HG03025 (cell line): ENCODE measurements around the gene XRCC5.

Experiments
- ATAC-seq: cut with Tn5 transposase; IDR thresholded peaks from one replicate; pipeline ENCODE4 v1.9.1; 2021; ENCODE audit warnings: mild to moderate bottlenecking, moderate library complexity; ENCODE audit not compliant: unreplicated experiment, low FRiP score

The XRCC5 gene

DNA sequence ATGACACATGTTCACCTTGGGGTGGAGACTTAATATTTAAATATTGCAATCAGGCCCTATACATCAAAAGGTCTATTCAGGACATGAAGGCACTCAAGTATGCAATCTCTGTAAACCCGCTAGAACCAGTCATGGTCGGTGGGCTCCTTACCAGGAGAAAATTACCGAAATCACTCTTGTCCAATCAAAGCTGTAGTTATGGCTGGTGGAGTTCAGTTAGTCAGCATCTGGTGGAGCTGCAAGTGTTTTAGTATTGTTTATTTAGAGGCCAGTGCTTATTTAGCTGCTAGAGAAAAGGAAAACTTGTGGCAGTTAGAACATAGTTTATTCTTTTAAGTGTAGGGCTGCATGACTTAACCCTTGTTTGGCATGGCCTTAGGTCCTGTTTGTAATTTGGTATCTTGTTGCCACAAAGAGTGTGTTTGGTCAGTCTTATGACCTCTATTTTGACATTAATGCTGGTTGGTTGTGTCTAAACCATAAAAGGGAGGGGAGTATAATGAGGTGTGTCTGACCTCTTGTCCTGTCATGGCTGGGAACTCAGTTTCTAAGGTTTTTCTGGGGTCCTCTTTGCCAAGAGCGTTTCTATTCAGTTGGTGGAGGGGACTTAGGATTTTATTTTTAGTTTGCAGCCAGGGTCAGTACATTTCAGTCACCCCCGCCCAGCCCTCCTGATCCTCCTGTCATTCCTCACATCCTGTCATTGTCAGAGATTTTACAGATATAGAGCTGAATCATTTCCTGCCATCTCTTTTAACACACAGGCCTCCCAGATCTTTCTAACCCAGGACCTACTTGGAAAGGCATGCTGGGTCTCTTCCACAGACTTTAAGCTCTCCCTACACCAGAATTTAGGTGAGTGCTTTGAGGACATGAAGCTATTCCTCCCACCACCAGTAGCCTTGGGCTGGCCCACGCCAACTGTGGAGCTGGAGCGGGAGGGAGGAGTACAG lies 108.1 kb downstream of the XRCC5 start:
- no peak for ATAC-seq

DNA sequence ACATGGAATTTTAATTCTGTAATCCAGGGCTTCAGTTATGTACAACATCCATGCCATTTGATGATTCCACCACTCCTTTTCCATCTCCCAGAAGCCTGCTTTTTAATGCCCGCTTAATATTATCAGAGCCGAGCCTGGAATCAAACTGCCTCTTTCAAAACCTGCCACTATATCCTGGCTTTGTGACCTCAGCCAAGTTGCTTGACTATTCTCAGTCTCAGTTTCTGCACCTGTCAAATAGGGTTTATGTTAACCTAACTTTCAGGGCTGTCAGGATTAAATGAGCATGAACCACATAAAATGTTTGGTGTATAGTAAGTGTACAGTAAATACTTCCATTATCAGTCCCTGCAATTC lies 108.7 kb downstream of the XRCC5 start:
- peak; percentile 51 for ATAC-seq

DNA sequence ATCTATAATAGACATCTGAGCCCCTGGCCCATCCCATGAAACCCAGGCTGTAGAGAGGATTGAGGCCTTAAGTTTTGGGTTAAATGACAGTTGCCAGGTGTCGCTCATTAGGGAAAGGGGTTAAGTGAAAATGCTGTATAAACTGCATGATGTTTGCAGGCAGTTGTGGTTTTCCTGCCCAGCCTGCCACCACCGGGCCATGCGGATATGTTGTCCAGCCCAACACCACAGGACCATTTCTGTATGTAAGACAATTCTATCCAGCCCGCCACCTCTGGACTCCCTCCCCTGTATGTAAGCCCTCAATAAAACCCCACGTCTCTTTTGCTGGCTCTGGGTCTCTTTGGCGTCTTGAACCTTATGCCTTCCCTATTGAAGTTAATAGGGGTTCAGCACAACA lies 110.7 kb downstream of the XRCC5 start:
- no peak for ATAC-seq

DNA sequence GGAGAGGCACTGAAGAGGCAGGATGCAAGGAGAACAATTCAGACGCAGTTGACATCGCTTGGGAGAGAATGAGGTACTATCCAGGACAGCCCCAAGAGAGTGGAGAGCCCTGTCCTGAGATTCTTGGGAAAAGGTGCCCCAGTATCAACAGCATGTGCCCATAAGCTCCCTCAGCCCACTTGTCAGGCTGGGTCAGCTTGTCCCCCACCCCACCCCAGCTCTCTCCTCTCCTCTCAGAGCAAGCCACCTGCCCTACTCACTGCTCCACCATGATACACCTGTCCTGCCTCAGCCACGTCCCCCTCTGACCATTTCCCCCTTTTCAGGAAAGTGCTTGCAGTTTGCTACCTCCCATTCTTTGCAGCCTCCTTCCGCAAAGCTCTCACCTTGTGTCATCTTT lies 111.8 kb downstream of the XRCC5 start:
- no peak for ATAC-seq

DNA sequence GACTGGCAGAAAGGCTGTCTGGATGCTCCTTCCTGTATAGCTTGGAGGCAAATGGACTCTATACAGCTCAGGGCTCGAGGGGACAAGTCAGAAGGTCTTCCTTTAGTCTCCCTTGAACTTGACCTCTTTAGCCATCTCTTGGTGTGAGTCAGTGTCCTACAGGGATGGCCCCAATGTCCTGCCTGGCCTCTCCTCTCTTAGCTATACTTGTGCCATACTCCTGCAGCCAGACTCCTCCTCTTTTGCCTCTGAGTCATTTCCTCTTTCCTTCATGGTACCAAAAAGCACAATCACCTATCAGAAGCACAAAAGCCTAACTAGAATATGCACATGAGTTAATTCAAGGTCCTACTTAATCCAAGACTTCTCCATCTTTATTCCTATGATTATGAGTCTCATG lies 112.7 kb downstream of the XRCC5 start:
- no peak for ATAC-seq

DNA sequence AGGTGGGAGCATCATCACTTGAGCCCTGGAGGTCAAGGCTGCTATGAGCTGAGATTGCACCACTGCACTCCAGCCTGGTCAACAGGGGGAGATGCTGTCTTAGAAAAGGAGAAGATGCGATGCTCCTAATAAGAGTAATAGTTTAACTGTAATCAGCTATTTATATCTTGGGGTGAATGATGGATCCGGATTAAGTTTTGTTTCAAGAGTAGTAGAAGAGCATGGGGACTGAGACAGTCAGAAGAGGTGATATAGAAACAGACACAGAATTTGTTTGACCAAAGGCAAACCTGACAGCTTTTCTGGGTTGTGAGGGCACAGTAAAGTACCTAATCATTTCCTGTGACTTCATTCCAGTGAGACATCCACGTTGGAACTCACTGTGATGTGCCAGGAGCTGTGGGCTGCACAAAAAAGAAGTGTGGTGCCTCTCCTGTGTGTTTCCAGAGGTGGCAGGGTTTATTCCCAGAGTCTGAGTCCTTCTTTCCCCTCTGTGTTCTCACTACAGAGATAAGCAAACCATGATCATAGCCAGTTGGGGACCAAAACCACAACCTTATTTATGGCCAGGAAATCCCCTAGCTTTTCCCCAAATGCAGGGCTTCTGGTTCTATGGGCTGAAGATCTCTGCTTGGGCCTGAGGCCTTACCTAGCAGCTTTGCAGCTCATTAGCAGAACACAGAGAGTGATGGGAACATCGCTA lies 113.7 kb downstream of the XRCC5 start:
- ATAC-seq, result no peak

DNA sequence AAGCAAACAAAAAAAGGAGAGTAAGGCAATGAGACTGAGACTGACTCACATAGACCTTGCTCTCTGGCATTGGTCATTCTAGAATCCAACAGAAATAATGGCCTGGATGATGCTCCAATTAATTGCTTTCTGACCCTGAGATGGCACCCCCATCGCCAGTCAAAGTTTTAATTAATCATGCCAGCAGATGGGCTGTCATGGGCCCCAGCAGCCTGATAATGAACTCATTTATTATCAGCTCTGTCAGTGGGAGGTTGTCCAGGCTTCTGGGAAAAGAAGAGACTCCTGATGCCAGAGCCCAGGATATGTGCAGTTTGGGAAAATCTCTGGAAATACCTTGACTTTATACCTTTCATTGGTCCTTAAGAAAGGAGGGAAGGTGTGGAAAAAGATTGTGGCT lies 115.2 kb downstream of the XRCC5 start:
- no peak for ATAC-seq

DNA sequence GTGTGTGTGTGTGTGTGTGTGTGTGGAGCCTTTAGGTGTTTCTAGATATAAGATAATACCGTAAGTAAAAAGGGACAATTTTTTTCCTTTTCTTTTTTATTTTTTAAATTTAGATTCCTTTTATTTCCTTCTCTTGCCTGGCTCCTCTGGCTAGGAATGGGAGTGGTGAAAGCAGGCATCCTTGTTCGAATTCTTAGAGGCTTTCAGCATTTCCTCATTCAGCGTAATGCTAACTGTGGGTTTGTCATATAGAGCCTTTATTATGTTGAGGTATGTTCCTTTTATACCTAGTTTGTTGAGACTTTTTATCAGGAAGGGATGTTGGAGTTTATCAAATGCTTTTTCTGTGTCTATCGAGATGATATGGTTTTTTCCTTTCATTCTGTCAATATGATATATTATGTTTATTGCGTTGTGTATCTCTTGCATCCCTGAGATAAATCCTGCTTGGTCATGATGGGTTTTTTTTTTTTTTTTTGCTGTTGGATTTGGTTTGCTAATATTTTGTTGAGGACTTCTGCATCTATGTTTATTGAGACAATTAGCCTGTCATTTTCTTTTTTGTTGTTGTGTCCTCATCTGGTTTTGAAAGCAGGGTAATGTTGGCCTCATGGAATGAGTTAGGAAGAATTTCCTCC lies 120.2 kb downstream of the XRCC5 start:
- ATAC-seq, result no peak

DNA sequence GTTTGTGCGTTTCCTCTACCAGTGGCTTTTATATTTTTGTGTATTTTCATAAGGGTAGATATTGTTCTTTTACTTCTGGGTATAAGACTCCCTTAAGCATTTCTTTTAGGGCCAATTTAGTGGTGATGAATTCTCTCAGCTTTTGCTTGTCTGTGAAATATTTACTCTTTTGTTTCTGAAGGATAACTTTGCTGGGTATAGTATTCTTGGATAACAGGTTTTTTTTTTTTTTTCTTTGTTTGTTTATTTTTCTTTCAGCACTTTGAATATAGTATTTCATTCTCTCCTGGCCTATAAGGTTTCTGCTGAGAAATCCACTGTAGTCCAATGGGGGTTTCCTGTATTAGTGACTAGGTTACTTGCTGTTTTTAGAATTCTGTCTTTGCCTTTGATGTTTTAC lies 122.7 kb downstream of the XRCC5 start:
- no peak for ATAC-seq

DNA sequence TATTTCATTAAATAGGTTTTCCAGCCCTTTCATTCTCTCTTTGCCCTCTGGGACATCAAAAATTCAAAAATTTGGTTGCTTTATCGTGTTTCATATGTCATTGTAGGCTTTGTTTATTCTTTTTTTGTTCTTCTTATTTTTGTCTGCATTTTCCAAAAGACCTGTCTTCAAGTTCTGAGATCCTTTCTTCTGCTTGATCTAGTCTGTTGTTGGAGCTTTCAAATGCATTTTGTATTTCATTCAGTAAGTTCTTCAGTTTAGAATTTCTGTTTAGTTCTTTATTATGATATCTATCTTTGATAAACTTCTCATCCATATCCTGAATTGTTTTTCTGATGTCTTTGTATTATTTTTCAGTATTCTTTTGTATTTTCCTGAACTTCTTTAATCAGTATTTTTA lies 123.6 kb downstream of the XRCC5 start:
- ATAC-seq, result no peak

DNA sequence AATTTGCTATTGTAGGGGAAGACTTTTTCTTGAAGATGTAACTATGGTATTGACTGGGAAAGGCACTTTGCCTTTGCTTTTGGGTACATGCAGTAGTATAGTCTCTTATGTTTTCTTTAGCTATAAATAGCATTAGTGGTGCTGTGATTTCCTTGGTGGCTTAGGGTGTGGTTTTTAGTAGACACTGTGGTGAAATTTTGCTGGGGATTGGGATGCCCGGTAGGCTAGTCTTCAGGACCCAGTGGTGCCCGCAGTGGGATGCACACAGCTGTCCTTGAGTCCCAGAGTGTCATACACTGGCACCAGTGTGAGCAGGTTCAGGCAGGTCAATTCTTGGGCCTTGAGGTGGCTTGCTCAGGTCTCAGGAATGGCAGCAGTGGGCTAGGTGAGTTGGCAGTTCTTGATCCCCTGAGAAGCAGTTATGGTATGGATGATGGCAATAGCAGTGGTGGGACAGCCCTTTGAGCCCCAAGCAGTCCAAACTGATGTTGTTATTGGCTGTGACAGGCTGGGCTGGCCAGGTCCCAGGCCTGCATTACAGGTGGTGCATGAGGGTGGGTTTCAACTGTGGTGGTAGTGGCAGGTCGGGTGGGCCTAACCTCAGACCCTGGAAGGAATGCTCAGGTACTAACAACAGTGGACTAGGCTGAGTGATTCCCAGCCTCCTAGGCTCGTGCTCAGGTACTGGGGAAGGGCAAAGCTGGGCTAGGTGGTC lies 124.3 kb downstream of the XRCC5 start:
- ATAC-seq, result no peak

DNA sequence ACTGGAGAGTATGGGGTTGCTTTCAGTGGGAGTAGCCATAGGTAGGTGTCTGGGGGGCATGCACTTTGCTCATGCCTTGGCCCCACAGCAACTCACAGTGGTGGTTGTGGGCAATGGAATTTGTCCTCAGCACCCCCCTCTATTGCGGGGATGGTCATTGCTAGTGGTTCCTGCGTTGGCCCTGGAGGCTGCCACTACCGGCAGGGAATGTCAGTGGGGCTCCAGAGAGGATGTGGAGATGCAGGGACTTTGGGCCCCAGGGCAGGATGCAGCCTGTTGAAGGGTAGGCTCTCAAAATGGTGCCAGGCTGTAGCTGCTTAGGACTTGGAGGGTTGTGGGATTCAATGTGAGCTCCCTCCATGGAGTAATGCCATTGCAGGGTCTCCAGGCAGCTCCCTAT lies 125.0 kb downstream of the XRCC5 start:
- no peak for ATAC-seq

DNA sequence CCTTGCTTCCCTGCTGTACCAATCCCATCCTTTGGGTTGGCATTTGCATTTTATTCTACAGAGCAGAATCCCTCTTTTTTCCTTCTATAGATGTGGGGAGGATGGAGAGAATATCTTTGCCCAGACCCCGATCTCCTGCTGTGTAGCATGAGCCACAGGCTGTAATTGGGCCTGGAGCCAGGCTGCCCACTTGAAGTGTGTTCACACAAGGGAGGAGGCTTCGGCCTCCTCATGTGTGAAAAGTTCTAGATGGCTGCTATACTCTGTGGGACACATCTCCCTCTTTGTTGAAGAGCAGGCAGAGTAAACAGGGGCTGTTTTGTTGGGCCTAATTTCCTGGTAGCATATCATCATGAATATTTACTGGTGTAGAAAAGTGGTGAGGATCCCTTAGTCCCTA lies 126.3 kb downstream of the XRCC5 start:
- ATAC-seq, result no peak

DNA sequence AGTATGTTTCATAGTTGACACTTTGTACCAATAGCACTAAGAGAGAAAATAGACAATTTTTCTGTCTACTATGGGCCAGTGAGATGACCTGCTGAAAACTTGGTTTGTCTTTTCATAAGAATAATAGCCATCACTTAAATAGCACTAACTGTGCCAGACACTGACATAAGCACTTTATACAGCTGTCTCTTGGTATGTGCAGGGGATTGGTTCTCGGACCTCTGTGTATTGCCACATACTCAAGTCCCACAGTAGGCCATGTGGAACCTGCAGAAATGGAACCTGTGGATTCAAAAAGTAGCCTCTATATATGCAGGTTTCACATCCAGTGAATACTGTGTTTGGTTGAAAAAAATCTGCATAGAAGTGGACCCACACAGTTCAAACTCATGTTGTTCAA lies 126.7 kb downstream of the XRCC5 start:
- no peak for ATAC-seq

DNA sequence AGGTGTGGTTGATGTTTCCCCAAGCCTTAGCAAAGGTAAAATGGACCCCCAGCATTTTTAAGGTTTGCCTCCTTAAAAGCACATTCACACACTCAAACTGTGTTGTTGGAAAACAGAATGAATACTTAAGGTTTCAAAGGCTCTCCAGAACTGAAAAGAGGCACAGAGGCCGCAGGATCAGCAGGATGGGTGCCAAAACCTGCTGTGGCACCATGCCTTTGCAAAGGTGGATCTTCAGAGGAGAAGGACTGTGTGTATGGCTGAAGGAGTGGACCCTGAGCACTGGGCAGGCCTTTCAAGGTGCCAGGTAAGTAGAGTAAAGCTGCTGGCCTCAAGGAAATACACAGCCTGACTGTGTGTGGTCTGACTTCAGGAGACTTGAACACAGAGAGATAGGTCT lies 127.3 kb downstream of the XRCC5 start:
- ATAC-seq, result no peak

DNA sequence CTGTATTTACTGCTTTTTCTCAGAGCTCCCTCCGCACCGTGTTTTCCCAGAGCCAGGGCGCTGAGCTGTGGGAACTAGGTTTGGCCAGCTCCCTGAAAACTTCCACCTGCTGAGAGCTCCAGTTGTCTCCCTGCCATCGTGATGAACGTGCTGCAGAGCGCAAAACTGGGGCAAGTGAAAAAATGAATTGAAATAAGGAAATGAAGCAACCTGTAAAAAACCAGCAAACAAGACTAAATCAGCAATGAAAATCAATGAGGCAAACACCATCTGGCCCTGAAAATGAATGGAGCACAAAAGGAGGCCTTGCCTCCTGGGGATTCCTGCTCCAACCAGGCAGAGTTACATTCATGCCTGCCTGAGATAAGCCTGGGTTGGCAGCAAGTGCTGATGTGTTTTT lies 133.2 kb downstream of the XRCC5 start:
- no peak for ATAC-seq

DNA sequence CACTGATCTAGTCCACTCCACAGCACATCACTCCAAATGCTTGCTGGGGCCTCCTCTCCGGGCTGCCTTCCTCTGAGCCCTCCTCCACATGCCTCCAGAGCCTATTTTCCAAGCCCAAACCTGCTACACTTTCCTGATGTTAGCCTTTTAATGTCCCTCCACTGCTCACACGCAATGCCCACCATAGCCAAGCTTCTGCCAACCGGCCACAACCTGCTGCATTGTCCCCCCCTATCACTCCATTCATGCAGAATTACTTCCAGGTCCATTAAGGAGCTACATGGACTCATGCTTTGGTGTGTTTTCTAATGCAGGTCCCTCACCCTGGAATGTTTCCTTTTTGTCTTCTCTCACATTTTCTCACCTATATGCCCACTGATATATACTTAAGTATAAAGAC lies 133.9 kb downstream of the XRCC5 start:
- ATAC-seq, result no peak

DNA sequence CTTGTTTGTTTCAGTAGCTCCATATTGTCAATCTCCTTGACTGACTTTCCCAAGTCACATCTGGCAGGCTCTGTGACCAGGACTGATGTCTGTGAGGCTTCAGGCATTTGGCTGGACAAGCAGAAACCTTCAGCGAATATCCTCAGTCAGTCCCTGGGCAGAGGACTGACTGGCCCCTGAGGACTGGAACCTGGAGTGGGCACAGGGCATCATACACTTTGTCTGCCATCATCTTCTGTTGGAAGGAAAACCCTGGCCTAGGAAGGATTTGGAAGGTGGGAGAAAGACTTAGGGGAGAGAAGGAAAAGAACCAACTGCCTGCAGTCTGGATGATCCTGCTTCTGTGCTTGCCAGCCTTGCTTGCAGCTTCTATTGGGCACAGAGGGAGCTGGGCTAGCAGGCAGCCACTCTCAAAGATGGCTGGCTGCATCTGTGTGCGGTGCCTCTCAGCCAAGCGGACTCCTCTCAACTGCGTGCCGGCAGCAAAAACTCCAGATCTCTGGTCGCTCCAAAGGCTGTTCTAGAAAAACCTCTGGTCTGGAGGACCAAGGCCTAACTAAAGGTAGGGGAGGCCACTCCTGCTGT lies 136.3 kb downstream of the XRCC5 start:
- ATAC-seq, result no peak

DNA sequence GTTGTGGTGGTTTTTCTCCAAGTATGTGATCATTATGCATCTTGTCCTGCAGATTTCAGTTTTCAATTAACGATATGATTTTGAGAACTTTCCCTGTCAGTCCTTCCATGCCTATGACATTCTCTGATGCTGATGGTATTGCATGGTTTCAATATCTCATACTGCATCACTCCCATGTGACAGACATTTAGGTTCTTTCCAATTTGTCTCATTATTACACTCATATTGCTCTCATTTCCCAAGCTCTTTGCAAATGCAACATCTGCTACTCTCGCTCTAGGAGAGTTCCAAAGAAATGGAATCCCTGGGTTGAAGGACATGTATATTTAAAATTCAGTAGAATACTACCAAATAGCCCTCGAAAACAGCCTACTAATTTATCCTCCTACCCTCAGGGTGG lies 137.6 kb downstream of the XRCC5 start:
- no peak for ATAC-seq
